Measurements from ENCODE around the gene ARHGAP10.

The ARHGAP10 gene

GRCh38 chr4:147831551-147832171 is 99.8 kb downstream of the ARHGAP10 start:
- no peaks in the 10 kb centered on the region; the same call in 1 of the 2 replicates for H3K79me2 ChIP-seq (ENCODE audit: insufficient read depth, low read depth)
- no peak overlapping the region for H3K4me3 ChIP-seq (IDR thresholded peaks at IDR 0.05; ENCODE audit: insufficient read depth, low read depth, low read length)
- H2AFZ ChIP-seq (ENCODE audit: low read depth), result no peak overlapping the region
- TF ChIP-seq, protein P1, sequence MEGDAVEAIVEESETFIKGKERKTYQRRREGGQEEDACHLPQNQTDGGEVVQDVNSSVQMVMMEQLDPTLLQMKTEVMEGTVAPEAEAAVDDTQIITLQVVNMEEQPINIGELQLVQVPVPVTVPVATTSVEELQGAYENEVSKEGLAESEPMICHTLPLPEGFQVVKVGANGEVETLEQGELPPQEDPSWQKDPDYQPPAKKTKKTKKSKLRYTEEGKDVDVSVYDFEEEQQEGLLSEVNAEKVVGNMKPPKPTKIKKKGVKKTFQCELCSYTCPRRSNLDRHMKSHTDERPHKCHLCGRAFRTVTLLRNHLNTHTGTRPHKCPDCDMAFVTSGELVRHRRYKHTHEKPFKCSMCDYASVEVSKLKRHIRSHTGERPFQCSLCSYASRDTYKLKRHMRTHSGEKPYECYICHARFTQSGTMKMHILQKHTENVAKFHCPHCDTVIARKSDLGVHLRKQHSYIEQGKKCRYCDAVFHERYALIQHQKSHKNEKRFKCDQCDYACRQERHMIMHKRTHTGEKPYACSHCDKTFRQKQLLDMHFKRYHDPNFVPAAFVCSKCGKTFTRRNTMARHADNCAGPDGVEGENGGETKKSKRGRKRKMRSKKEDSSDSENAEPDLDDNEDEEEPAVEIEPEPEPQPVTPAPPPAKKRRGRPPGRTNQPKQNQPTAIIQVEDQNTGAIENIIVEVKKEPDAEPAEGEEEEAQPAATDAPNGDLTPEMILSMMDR (conservative IDR thresholded peaks at IDR 0.05; ENCODE audit: low read depth, low read length), result no peak
- no peaks in the 10 kb centered on the region for H4K20me1 ChIP-seq (ENCODE audit: insufficient read depth)
- no peaks in the 10 kb centered on the region for H3K36me3 ChIP-seq (ENCODE audit: insufficient read depth)
- no peak overlapping the region for H3K4me2 ChIP-seq
- no peaks in the 10 kb centered on the region for H3K4me1 ChIP-seq (ENCODE audit: low read depth, poor library complexity, severe bottlenecking)
- no peak overlapping the region for H3K9ac ChIP-seq
- no peak overlapping the region for H3K27ac ChIP-seq
- H3K27me3 ChIP-seq (ENCODE audit: insufficient read depth, low read depth), result no peaks in the 10 kb centered on the region

GRCh38 chr4:147833254-147833653 is 101.4 kb downstream of the ARHGAP10 start:
- Histone ChIP-seq H3K4me3 (IDR thresholded peaks at IDR 0.05; ENCODE audit: insufficient read depth, low read depth, low read length) (no peak overlapping the region), H3K79me2 (ENCODE audit: insufficient read depth, low read depth) (no peaks in the 10 kb centered on the region; the same call in 1 of the 2 replicates), H3K4me1 (ENCODE audit: low read depth, poor library complexity, severe bottlenecking) (no peaks in the 10 kb centered on the region), H3K27me3 (ENCODE audit: insufficient read depth, low read depth) (no peaks in the 10 kb centered on the region), H3K36me3 (ENCODE audit: insufficient read depth) (no peaks in the 10 kb centered on the region), H2AFZ (ENCODE audit: low read depth) (no peak overlapping the region), H3K9ac (no peak overlapping the region), H3K27ac (no peak overlapping the region), H3K4me2 (no peak overlapping the region), H4K20me1 (ENCODE audit: insufficient read depth) (no peaks in the 10 kb centered on the region)
- TF ChIP-seq, protein P1 (conservative IDR thresholded peaks at IDR 0.05; ENCODE audit: low read depth, low read length), result no peak

GRCh38 chr4:147833741-147834140 is 101.9 kb downstream of the ARHGAP10 start:
- H3K79me2 ChIP-seq (ENCODE audit: insufficient read depth, low read depth), result no peaks in the 10 kb centered on the region; the same call in 1 of the 2 replicates
- H3K27me3 ChIP-seq (ENCODE audit: insufficient read depth, low read depth), result no peaks in the 10 kb centered on the region
- no peaks in the 10 kb centered on the region for H3K4me1 ChIP-seq (ENCODE audit: low read depth, poor library complexity, severe bottlenecking)
- TF ChIP-seq, protein P1 (conservative IDR thresholded peaks at IDR 0.05; ENCODE audit: low read depth, low read length), result no peak
- H3K36me3 ChIP-seq (ENCODE audit: insufficient read depth), result no peaks in the 10 kb centered on the region
- H4K20me1 ChIP-seq (ENCODE audit: insufficient read depth), result no peaks in the 10 kb centered on the region
- H2AFZ ChIP-seq (ENCODE audit: low read depth), result no peak overlapping the region
- H3K4me3 ChIP-seq (IDR thresholded peaks at IDR 0.05; ENCODE audit: insufficient read depth, low read depth, low read length), result no peak overlapping the region
- no peak overlapping the region for H3K4me2 ChIP-seq
- no peak overlapping the region for H3K9ac ChIP-seq
- no peak overlapping the region for H3K27ac ChIP-seq

DNA sequence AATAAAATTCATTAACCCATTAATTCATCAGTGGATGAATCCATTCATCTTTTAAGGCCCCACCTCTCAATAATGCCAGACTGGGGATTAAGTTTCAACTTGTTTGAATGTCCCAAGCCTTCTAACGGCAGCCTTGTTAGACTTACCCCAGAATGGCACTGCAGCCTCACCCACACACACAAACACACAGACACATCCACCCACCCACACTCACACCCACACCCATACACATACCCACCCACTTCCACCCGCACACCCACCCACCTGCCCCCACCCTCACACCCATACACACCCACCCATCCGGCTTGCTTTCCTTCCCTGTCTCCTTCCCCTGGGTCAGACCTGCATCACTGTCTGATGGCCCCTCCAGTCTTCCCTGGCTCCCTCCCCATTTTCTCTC is 102.6 kb downstream of the ARHGAP10 start:
- H3K27me3 ChIP-seq (ENCODE audit: insufficient read depth, low read depth), result no peaks in the 10 kb centered on the region
- no peak overlapping the region for H3K4me3 ChIP-seq (IDR thresholded peaks at IDR 0.05; ENCODE audit: insufficient read depth, low read depth, low read length)
- H3K4me2 ChIP-seq, result no peak overlapping the region
- TF ChIP-seq, protein P1 (conservative IDR thresholded peaks at IDR 0.05; ENCODE audit: low read depth, low read length), result no peak
- no peak overlapping the region for H3K9ac ChIP-seq
- H3K36me3 ChIP-seq (ENCODE audit: insufficient read depth), result no peaks in the 10 kb centered on the region
- no peaks in the 10 kb centered on the region for H4K20me1 ChIP-seq (ENCODE audit: insufficient read depth)
- no peaks in the 10 kb centered on the region; the same call in 1 of the 2 replicates for H3K79me2 ChIP-seq (ENCODE audit: insufficient read depth, low read depth)
- no peak overlapping the region for H2AFZ ChIP-seq (ENCODE audit: low read depth)
- H3K4me1 ChIP-seq (ENCODE audit: low read depth, poor library complexity, severe bottlenecking), result no peaks in the 10 kb centered on the region
- H3K27ac ChIP-seq, result no peak overlapping the region

Data from KMS-11 (cell line).